Stimulated activated CD4-positive, alpha-beta T cell treated with anti-CD3 and anti-CD28 coated beads, TNF-alpha, amount 100 ng/mL, for 24 hours (primary cell): ENCODE results near the gene MYBPHL.

Experiments used
- DNase-seq, 3 experiments: peaks; one replicate each; pipeline ENCODE4 v3.0.0-alpha.2; 2020; ENCODE audit warnings: low read depth in 3 of 3

The MYBPHL gene, protein sequence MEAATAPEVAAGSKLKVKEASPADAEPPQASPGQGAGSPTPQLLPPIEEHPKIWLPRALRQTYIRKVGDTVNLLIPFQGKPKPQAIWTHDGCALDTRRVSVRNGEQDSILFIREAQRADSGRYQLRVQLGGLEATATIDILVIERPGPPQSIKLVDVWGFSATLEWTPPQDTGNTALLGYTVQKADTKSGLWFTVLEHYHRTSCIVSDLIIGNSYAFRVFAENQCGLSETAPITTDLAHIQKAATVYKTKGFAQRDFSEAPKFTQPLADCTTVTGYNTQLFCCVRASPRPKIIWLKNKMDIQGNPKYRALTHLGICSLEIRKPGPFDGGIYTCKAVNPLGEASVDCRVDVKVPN

DNA sequence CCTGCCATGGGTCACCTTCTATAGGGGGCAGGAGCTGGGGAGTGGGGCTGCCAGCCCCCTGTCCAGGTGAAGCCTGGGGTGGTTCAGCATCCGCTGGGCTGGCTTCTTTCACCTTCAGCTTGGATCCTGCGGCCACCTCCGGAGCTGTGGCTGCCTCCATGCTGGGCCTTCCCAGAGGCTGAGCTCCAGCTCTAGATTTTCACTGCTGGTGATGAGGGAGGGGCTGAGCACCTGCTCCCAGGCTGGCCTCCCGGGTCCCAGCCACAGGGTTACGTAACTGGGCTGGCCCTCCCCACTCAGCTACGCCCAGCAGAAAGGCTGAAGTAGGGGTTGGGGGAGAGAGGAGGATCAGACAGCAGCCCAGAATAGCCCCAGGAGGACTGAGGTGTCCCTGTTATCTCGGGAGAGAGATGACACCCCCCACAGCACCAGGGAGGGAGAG is at the start of gene MYBPHL:
Gene MYBPHL, minus strand, starts transcription at position 180 of the 442 bp plus-strand sequence. Its CDS starts 20 bp downstream, at position 160.
- no peak for DNase-seq

DNA sequence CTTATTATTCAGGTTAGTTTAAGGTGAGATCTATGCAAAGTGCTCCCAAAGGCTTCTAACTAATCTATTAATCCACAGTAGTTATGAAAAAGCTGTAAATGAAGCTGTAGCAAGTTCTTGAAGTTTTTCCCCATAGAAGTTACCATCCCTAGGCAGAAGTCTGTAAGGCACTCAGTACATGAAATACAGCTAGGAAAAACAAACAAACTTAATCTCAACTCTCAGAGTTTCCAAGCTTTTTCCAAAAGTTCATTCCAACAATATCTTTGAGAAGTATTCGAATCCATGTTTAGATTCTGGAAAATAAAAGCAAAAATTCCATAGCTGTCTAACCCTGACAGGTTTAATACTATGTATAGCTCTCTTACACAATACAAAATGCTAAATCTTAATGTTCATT is 49.7 kb upstream of the MYBPHL start:
- DNase-seq = no peak

DNA sequence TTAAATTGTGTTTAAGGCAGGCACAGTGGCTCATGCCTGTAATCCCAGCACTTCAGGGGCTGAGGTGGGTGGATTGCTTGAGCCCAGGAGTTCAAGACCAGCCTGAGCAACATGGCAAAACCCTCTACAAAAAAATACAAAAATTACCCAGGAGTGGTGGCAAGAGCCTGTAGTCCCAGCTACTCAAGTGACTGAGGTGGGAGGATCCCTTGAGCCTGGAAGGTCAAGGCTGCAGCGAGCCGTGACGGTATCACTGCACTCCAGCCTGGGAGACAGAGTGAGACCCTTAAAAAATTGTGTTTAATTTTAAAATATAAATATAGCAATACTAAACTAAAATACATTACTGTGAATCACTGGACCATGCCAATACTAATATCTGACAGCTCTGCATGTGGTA is 48.1 kb upstream of the MYBPHL start:
- DNase-seq = no peak

DNA sequence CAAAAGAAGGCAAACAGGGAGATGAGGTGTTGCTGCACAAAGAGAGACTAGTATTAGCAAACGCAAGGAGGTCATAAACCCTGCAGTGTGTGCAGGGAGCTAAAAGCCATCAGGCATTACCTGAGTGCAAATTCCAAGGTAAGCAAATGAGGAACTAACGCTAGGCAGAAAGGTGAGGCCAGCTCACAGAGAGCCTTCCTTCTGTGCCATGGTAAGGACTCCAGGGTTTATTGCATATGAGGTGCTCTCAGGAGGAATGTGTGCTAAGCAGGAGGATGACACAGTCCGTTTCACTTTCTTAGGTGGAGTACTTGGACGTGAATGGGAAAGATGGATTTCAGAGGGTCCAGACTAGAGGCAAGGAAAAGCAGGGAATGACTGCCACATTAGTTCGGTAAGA is 44.6 kb upstream of the MYBPHL start:
- DNase-seq = no peak

DNA sequence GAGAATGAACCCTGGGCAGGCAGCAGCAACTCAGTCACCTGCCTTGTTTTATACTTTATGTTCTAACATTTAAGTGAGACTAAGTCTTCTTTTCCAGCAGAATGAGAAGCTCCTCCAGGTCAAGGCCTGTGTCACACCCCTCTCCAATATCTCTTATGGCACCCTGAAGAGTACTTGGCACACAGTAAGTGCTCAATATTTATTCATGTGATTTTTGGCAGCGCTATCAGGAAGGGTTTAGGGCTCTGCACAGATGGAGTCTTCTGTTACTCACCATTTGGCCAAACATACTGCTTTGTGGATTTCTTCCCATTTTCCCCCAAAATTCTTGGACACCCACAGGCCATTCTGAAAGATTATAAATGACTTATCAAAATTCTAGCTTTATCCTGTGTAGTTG is 43.8 kb upstream of the MYBPHL start:
- DNase-seq = no peak

DNA sequence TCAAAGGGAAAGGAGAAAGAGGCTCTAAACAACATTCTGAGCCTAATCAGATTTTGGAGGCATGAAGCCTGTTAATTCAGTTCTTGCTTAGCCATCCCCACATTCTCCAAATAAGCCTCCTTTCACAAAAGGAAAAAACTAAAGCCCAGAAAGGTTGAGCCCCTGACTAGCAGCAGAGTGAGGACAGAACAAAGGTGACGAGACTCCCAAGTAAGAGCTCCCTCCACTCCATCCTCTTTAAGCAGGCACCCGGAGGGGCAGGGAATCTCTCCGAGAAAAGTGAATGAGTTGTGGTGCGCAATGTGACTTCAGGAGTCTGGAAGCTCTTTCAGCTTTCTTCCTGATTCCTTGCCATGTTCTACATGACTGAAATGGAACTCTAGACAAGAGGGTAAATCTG is 43.4 kb upstream of the MYBPHL start:
- no peak for DNase-seq

DNA sequence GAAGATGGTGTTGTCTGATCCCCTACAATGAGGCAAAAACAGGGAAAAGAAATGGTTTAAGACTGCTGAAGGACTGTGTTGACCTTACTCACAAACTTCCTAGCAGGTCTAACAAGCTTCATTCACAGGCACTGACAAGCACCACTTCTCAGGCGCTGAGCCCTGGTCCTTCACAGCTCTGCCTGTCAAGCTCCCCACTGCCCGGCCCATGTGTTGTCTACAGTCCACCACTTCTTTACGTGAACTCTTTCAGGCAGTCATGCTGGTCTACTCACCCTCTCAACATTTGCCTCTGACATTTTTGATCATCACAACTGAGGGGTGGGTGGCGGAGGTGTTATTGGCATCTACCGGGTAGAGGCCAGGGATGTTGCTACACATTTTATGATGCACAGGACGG is 40.7 kb upstream of the MYBPHL start:
- DNase-seq = no peak

DNA sequence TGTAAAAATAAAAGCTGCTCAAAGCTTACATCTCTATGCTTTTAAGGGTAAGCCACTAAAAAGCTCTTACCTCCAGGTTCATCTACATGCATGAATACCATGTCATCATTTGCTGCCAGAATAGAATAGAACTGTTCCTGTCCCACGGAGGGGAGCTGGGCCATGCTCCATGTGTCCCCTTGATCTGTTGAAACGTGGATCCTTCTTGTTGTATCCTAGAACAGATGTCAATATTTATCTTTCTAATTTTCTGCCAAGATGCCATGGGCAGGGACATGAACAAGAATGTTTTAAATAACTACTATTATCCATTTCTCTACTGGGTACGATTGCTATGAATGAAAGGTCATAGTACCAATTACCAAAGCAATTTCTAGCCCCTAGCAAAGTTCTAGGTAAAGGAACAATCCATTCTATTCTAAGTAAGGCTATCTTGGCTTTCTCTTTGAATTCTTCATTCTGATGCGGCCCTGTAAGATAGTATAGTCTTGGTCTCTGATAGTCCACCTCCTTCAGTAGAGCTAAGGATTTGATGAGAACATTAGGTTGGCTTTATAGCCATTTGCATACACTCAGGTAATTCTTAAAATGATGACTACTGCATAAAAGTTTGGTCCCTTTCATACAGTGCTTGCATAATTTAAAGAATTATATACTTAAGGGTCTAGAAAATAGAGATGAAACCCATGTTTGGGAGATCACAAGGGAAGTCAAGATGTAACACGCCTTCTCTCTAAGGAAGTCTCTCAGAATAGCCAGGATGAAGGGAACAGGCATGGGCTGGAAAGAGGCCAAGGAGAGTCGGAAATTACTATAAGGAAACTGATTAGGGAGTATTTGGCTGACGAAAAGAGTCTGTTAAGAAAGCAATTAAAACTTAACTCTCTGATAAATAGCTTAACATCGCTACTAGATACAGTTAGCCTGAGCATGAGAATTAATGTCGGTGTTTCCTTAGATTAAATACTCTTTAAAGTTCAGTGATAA is 35.4 kb upstream of the MYBPHL start:
- no peak for DNase-seq

DNA sequence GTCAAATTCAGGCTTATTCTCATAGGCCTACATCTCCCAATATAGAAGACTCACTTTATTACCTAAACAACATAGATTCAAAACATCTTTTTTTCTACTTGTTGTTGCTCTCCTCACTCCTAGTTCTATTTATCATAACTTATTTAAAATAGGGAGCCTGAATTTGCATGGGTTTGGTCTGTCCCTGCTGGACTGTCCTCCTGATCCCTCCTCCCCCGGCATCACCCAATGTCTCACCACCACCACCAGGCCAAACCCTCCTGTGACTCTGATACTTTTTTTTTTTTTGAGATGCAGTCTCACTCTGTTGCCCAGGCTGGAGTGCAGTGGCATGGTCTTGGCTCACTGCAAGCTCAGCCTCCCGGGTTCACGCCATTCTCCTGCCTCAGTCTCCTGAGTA is 31.8 kb upstream of the MYBPHL start:
- no peak for DNase-seq

DNA sequence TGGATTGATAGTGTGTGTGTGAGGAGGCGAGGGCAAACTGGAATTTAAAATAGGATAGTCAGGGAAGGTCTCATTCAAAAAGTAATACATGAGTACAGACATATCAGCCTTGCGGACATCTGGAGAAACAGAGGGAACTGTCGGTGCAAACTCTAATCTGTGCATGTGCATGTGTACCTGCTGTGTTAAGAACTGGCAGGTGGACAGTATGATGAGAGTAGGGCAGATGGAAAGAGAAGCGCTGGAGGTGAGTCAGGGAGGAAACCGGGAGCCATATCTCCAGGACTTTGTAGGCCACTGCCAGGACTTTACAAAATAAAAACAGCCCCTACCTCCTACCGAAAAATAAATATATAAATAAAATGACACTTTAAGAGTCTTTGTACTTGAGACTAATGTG is 31.3 kb upstream of the MYBPHL start:
- DNase-seq = no peak

DNA sequence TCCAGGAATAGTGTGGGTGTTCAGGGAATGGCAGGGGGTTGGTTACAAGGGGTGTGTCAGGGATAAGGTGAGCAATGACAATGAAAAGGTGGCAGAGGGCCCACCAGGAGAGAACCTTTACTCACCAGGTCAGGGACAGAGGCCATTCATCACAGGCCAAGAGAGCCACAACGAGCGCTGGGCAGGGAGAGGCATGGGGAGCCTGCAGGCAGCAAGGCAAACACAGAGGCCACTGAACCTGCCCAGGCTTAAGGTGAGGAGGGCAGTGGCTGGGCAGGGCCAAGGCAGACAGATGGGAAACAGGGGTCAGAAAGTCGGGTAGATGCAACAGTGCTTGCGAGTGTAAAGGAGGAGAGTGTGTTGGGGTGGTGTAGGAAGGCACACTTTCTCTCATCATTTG is 28.3 kb upstream of the MYBPHL start:
- DNase-seq = no peak

DNA sequence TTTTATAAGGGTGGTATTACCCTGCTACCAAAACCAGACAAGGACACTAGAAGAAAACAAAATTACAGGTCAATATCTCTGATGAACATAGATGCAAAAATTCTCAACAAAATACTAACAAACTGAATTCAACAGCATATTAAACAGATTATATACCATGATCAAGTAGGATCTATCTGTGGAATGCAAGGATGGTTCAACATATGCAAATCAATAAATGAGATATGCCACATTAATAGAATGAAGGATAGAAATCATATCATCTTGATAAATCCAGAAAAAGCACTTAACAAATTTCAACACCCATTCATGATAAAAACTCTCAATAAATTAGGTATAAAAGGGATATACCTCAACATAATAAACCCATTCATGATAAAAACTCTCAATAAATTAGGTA is 24.3 kb upstream of the MYBPHL start:
- no peak for DNase-seq

DNA sequence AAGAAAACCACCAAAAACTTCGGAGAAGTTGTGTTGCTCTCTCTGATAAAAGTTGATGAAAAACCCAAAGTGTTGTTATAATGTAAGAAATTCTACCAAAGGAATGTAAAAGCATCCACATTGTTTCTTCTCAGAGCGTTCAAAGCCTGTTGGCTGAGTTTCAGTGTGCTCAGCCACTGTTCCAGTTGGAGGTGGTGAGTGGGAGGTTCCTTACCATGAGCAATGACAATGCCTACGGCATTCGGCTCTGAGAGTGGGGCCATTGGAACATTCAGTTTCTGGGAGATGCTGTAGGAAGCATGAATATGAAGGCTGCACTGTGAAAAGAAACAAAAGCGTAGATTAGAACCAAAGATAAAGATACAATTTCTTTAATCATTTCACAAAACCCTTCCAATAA is 20.5 kb upstream of the MYBPHL start:
- DNase-seq = no peak

DNA sequence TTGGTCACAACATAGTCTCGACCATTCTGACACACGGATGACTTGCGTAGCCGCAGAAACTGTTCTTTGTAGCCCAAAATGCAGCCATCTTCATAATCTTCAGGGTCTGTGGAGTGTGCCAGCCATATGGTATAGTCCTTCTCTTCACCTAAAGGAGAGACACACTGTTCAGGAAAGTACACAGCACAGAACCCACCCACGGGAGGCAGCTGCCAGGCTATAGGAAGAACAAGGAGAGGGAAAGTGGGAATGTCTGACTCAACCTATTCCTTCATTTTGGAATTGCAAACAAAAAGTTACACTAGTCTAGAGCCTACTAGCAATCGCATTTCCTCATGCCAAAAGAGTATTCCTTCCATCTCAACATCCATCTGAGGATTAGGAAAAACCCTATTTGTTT is 16.2 kb upstream of the MYBPHL start:
- no peak for DNase-seq

DNA sequence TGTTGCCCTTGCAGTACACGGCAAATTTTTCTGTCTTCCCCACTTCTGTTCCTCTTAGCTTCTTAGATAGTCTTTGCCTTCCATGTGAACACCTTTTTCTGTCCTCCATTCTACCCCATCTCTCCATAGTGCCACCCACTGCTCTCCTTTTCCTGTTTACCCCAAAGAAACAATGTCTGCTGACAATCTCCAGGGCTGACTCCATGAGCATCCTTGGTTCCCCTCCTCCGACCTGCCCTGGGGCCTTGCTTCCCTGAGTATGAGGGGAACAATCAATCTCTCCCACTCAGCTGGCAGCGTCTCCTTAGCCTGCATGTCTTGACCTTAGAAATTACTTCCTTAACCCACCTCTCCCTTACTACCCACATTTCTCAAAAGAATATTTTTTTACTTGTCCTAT is 12.3 kb upstream of the MYBPHL start:
- no peak for DNase-seq

DNA sequence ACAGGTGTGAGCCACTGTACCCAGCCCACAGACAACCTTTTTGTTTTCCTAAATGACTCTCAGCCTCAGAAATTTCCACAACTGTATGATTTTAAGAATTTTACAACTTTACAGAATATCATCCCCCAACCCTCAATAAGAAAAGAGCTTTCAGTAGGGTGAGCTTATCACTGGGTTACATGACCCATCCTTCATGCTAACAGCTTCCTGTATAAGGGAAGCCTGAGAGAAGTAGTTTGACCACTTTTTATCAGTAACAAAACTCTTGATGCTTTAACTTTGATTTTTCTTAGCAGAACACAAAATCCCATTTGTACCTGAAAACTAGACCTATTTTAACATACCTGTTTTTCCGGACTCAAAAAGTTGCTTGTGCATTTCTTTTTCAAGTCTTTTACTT is 9.7 kb upstream of the MYBPHL start:
- DNase-seq = no peak

DNA sequence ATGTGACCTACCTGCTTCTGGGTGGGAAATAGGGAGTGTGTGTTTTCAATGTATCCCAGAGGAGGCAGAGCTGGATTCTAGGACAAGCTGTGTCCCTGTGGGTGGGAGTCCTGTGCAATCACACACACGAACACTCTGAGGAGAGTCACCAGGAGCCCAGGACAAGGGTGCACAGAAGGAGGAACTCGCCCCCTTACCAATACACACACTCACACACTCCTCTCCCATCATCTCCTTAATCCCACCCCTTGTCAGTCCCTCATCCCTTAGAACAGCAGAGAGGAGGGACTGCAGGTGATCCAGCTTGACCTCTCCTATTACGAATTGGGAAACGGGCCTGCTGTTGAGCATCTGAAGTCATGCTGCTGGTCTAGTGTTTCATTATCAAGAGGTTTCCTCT is 8.5 kb upstream of the MYBPHL start:
- DNase-seq = no peak

DNA sequence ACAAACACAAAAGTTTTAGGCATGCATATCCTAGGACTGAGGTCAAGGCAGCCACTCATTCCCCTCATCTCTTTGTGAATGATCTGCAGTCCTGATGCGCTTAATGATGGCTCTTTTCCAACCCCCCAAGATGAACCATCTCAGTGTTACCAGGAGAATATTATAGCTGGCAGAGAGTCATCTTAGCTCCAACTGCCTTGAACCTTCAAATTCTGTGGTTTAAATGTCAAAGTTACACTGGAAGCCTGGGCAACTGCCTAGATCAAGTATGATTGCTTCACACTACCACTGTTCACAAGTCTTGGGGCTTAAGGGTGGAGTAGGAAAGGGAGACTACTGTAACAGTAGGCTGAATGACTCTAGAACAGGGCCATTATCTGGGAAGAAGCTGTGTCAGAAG is 8.0 kb upstream of the MYBPHL start:
- no peak for DNase-seq

DNA sequence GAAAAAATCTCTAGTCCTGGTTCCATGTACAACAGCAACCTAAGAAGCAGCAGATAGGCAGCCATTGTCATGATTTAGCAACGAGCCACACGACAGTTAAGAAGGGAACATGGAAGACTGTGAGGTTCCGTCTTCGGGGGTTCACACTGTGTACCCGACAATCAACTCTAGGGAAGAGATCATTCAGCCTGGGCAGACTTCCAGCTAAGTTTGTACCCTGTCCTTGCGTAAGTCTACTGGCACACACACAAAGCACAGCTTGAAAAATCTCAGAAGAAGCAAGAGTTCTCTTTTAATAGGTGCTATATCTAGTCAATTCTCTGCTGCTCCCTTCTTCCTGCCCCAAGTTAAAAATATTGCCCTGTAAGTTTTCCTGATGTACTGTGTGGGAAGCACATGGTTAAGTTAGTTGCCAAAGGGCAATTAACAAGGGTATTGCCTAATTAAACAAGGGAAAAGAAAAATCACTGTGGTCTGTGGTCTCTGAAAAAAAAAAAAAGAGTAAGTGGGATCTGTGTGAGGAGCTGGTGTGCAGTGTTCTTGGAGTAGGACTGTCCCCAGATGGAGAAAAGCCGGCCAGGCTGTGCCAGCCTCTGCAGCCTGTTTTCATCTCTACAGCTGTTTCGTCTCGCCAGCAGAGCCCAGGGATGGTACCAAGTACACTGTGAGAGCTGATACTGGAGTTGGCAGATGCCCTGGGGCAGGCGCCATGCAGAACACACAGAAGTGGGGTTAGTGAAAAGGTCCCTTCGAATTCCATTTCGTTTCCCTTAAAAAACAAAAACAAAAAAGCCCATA is 6.4 kb upstream of the MYBPHL start:
- no peak for DNase-seq

DNA sequence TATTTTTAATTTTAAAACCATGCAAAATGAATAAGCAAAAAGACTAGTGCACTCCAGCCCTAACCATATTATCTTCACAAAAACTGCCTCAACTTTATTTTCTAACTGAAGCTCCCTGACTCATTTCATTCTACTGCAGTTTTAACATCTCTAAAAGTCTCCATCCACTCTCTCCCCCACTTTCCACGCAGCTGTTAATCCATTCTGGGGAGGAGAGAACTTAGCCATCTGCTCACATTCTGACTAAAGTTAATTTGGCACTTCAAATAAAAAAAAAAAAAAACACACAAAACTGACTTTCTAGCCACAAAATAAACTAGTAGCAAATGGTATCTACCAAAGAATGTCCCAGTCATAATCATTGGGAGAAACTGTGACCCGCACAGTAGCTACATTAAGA is 5.4 kb upstream of the MYBPHL start:
- no peak for DNase-seq

DNA sequence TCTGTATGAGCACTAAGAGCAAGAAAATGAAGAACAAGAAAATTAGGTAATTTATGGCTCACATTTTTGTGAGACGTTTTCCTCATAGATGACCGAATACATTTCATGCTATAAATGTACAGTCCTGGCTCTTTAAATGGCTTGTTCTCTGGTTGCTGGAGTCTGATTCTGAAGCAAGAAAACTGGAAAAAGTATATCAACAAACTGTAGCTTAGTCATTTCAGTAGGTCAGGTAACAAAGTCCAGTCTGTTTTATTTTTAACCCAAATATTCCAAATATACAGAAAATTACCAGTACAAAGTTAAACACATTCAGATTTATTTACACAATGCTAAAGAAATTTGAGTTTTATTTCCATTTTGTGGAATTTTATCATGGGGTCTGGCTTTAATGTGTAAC is 2.5 kb upstream of the MYBPHL start:
- DNase-seq = no peak
